Panc1 (cell line): ENCODE data around the gene APOL4. TPM values are rescaled to one million over a fixed set of nuclear protein-coding genes. Genes with fewer than 3 reads are reported as not detected.
"Not testable (repeated sequence)": the region's sequence is repeated elsewhere in the genome, so short reads cannot be mapped to it uniquely, and the experiment has no call there.

Experiments used
- ATAC-seq: fragments of 200-7000 bp; cut with Tn5 transposase; 2 replicates; pipeline ENCODE4 v1.9.1; 2020; ENCODE audit warnings: mild to moderate bottlenecking, moderate library complexity
- BruUV-seq: library from RNA; stranded (reverse); fragments of 400-500 nt; replicated peaks from 2 replicates; lab custom pipeline; 2021; lab: Mats Ljungman, UMichigan
- CTCF ChIA-PET: fragments of 300-600 bp; sonication (Branson Sonifier 250); formaldehyde crosslinking; loops from one replicate; lab custom pipeline; 2022; ENCODE audit warnings: antibody characterized with exemption; lab: Charles Lee
- POLR2A ChIA-PET: fragments of 300-600 bp; sonication (Branson Sonifier 250); formaldehyde crosslinking; loops from one replicate; lab custom pipeline; 2022; ENCODE audit warnings: antibody characterized with exemption; lab: Charles Lee
- DNase-seq: peaks from one replicate; pipeline ENCODE4 v3.0.0-alpha.2; 2010; ENCODE audit warnings: low read depth, low spot score
- H3K27ac ChIP-seq: 2 replicates; pipeline ENCODE4 v1.5.1; 2011; ENCODE audit warnings: mild to moderate bottlenecking, low read length, inconsistent platforms
- H3K27me3 ChIP-seq: fragments of 200-500 bp; sonication (Bioruptor generic); 2 replicates; pipeline ENCODE4 v1.6.0; 2014; ENCODE audit warnings: low read length, inconsistent platforms; ENCODE audit not compliant: control insufficient read depth, insufficient read depth
- H3K36me3 ChIP-seq: fragments of 200-500 bp; sonication (Bioruptor generic); 2 replicates; pipeline ENCODE4 v1.5.1; 2014; ENCODE audit warnings: inconsistent platforms, mild to moderate bottlenecking, low read length, moderate library complexity; ENCODE audit not compliant: control insufficient read depth, insufficient read depth
- H3K4me1 ChIP-seq: 2 replicates; pipeline ENCODE4 v1.5.1; 2011; ENCODE audit warnings: inconsistent platforms, mild to moderate bottlenecking, low read length, moderate library complexity; ENCODE audit not compliant: control insufficient read depth, insufficient read depth
- H3K4me3 ChIP-seq, 2 experiments: 2 replicates each; pipeline ENCODE4 v1.5.1; 2011 to 2012; ENCODE audit warnings: low read depth in 2 of 2, low read length in 2 of 2, mild to moderate bottlenecking in 2 of 2, inconsistent platforms in 1 of 2, moderate library complexity in 1 of 2
- H3K9me3 ChIP-seq: fragments of 200-500 bp; sonication (Bioruptor generic); 2 replicates; pipeline ENCODE4 v1.5.1; 2014; ENCODE audit warnings: low read depth, mild to moderate bottlenecking, inconsistent platforms, low read length, moderate library complexity; ENCODE audit not compliant: control insufficient read depth, insufficient read depth
- POLR2AphosphoS5 ChIP-seq: IDR thresholded peaks from 2 replicates; pipeline ENCODE4 v1.6.1; 2012; ENCODE audit warnings: mild to moderate bottlenecking, low read depth, low read length, moderate library complexity
- SIN3A ChIP-seq: IDR thresholded peaks from 2 replicates; pipeline ENCODE4 v1.6.1; 2012; ENCODE audit warnings: low read depth, mild to moderate bottlenecking, low read length, moderate library complexity, borderline replicate concordance; ENCODE audit not compliant: insufficient read depth
- TCF7L2 ChIP-seq: IDR thresholded peaks from 2 replicates; pipeline ENCODE4 v1.6.1; 2011; ENCODE audit warnings: mild to moderate bottlenecking, low read depth, low read length, inconsistent platforms
- in situ Hi-C: cut with HindIII; loops from 2 replicates; pipeline ENCODE4 v1.10.0; 2016; ENCODE audit warnings: low sequenced_read_pairs, low pct_unique_long_range_greater_than_20kb
- intact Hi-C: fragments of 100-400 bp; cut with micrococcal nuclease; formaldehyde crosslinking; loops from one replicate; pipeline ENCODE4 v1.10.0; 2022; ENCODE audit not compliant: unreplicated experiment
- total RNA-seq: library from RNA; stranded (reverse); gene quantifications from one replicate; pipeline ENCODE4 v1.2.1, GENCODE V29; 2021; ENCODE audit not compliant: unreplicated experiment
- TF ChIP-seq, protein P1 (sequence below): fragments of 450-650 bp; IDR thresholded peaks from 2 replicates; pipeline ENCODE4 v1.5.1; 2017; ENCODE audit warnings: mild to moderate bottlenecking
- TF ChIP-seq, protein P2 (sequence below), 2 experiments: IDR thresholded peaks; 2 replicates each; pipeline ENCODE4 v1.6.1; 2011 to 2012; ENCODE audit warnings: low read depth in 2 of 2, control low read depth in 1 of 2, low read length in 1 of 2, mild to moderate bottlenecking in 1 of 2, moderate library complexity in 1 of 2; ENCODE audit not compliant: insufficient read depth in 1 of 2

The APOL4 gene
- total RNA-seq, 1 experiment from 2014 or later, result not detected

DNA sequence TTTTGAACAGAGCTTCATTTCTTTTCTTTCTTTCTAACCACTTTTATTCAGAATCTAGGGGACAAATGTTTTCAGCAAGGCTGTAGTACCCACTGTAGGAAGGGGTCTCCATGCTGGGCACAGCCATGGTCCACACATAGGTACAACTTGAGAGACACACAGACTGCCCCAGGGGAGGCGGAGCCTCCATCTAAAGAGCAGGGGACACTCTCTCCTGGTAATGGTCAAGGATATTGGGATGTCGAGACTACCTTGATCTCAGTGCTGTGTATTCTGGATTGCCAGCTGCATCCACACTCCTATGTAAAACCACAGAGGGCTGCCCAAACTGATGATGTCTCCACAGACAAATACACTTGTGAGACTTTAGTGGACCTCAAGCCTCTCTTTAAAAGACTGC is 38.1 kb downstream of the APOL4 start:
- ATAC-seq (no peak), DNase-seq (no peak)
- H3K9me3 ChIP-seq, result no peaks in the 10 kb centered on the region
- POLR2A ChIA-PET, result interaction anchor here (0.6 kb wide), 1 partner anchor 105 kb away, joined by 5 read pairs; no protein-coding TSS in a partner anchor
- peaks cover 5% of the 10 kb centered on the region; the same call in 1 of the 2 replicates for H3K4me1 ChIP-seq
- TF ChIP-seq TCF7L2 (no peak), SIN3A (no peak), POLR2AphosphoS5 (no peak)
- TF ChIP-seq, protein P1, sequence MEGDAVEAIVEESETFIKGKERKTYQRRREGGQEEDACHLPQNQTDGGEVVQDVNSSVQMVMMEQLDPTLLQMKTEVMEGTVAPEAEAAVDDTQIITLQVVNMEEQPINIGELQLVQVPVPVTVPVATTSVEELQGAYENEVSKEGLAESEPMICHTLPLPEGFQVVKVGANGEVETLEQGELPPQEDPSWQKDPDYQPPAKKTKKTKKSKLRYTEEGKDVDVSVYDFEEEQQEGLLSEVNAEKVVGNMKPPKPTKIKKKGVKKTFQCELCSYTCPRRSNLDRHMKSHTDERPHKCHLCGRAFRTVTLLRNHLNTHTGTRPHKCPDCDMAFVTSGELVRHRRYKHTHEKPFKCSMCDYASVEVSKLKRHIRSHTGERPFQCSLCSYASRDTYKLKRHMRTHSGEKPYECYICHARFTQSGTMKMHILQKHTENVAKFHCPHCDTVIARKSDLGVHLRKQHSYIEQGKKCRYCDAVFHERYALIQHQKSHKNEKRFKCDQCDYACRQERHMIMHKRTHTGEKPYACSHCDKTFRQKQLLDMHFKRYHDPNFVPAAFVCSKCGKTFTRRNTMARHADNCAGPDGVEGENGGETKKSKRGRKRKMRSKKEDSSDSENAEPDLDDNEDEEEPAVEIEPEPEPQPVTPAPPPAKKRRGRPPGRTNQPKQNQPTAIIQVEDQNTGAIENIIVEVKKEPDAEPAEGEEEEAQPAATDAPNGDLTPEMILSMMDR, result no peak
- TF ChIP-seq, protein P2, sequence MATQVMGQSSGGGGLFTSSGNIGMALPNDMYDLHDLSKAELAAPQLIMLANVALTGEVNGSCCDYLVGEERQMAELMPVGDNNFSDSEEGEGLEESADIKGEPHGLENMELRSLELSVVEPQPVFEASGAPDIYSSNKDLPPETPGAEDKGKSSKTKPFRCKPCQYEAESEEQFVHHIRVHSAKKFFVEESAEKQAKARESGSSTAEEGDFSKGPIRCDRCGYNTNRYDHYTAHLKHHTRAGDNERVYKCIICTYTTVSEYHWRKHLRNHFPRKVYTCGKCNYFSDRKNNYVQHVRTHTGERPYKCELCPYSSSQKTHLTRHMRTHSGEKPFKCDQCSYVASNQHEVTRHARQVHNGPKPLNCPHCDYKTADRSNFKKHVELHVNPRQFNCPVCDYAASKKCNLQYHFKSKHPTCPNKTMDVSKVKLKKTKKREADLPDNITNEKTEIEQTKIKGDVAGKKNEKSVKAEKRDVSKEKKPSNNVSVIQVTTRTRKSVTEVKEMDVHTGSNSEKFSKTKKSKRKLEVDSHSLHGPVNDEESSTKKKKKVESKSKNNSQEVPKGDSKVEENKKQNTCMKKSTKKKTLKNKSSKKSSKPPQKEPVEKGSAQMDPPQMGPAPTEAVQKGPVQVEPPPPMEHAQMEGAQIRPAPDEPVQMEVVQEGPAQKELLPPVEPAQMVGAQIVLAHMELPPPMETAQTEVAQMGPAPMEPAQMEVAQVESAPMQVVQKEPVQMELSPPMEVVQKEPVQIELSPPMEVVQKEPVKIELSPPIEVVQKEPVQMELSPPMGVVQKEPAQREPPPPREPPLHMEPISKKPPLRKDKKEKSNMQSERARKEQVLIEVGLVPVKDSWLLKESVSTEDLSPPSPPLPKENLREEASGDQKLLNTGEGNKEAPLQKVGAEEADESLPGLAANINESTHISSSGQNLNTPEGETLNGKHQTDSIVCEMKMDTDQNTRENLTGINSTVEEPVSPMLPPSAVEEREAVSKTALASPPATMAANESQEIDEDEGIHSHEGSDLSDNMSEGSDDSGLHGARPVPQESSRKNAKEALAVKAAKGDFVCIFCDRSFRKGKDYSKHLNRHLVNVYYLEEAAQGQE (IDR thresholded peaks at IDR 0.05; ENCODE audit: insufficient read depth in 1 of 2, low read depth in 2 of 2, low read length in 1 of 2), result no peak
- no TSS peak for BruUV-seq
- H3K4me3 ChIP-seq, result no peak overlapping the region
- H3K27ac ChIP-seq, result no peak overlapping the region
- H3K27me3 ChIP-seq, result no peaks in the 10 kb centered on the region; the same call in 1 of the 2 replicates
- CTCF ChIA-PET, result no interaction called here
- in situ Hi-C loops, result no loop called here
- intact Hi-C loops, result no loop called here
- H3K36me3 ChIP-seq, result no peaks in the 10 kb centered on the region

DNA sequence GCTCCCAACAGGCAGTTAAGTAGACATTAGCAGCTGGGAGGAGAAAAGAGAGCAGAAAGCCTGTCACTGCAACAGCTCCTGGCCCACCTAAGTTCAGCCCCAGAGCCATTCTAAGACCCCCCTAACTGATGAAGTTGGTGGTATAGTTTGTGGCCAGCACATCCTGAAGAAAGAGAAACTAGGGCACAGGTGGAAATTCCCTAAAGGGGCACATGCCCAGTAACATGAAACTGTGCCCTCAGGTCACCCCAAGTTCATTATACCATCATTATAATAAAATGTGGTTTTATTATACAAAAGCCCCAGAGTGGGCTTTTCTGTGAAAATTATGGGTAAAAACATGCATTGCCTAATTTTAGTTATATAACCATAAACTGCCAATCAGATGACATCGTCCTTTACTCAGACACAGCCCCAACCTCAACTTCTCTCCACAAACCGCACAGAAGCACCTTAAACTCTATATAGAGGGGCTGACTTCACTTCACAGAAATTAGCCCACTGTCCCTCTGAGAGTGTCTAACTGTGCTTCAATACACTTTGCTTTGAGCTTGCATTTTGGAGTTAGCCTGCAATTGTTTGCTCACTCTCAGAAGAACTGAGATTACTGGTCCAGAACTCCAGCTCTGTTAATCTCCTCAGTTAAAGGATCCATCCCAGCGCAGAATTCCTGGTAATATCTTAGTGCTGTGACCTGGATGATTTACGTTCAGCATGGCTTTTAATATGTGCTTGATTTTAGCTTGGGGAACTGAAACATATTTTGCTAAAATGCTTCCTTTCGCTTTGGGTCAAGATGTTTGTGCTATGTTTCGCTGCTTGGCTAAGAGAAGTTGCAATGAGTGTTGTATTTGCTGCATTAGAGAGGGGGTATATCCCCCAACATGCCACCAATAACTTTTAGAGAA is 39.2 kb downstream of the APOL4 start:
- H3K27ac ChIP-seq, result no peak overlapping the region
- peaks cover 5% of the 10 kb centered on the region; the same call in 1 of the 2 replicates for H3K4me1 ChIP-seq
- ATAC-seq (no peak), DNase-seq (no peak)
- ChIA-PET CTCF (no interaction called here), POLR2A (interaction anchor here (0.5 kb wide), 1 partner anchor 137 kb away, joined by 4 read pairs; no protein-coding TSS in a partner anchor)
- no peak for TF ChIP-seq TCF7L2
- no peak for TF ChIP-seq SIN3A
- TF ChIP-seq, protein P2 (IDR thresholded peaks at IDR 0.05; ENCODE audit: insufficient read depth in 1 of 2, low read depth in 2 of 2, low read length in 1 of 2), result no peak
- TF ChIP-seq, protein P1, result no peak
- no peak for TF ChIP-seq POLR2AphosphoS5
- no peaks in the 10 kb centered on the region for H3K9me3 ChIP-seq
- no peak overlapping the region for H3K4me3 ChIP-seq
- no peaks in the 10 kb centered on the region for H3K36me3 ChIP-seq
- BruUV-seq, result no TSS peak
- no peaks in the 10 kb centered on the region; the same call in 1 of the 2 replicates for H3K27me3 ChIP-seq
- in situ Hi-C loops, result no loop called here
- intact Hi-C loops, result no loop called here

DNA sequence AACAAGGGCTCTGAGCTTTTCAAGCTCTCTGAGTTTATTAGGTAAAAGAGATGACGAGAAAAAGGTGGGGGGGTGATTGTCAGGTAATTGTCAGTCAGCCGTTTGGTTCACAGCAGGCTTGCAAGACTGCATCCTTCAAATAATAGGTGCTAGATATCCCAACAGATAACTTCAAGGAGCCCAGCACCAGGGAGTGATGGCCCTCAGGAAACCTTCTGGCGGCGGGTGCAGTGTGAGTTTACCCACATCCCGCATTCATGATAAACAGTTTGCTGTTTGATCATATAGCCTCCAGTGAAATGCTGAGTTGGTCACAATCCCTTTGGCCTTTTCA is 39.8 kb downstream of the APOL4 start:
- H3K4me1 ChIP-seq, CTCF ChIA-PET, BruUV-seq, ATAC-seq, POLR2A ChIA-PET, DNase-seq, intact Hi-C loops, in situ Hi-C loops, H3K9me3 ChIP-seq, H3K4me3 ChIP-seq, H3K36me3 ChIP-seq, H3K27me3 ChIP-seq, H3K27ac ChIP-seq: not testable (repeated sequence)
